Thyroid gland (tissue), 4 donors: Measurements from ENCODE around the gene TOB2. TPM values are rescaled to one million over a fixed set of nuclear protein-coding genes. Genes with fewer than 3 reads are reported as not detected.
"Not testable (repeated sequence)": the region's sequence is repeated elsewhere in the genome, so short reads cannot be mapped to it uniquely, and the experiment has no call there.

Experiments used
- DNase-seq, 2 donors: peaks; one replicate each; pipeline ENCODE4 v3.0.0-alpha.2; 2019
- H3K27ac ChIP-seq, 3 donors: fragments of 200-600 bp; sonication (generic); 1 replicate in 2 of 3; 2 replicates in 1 of 3; pipeline ENCODE4 v1.5.1; 2016 to 2019; ENCODE audit warnings: mild to moderate bottlenecking in 1 of 3, moderate library complexity in 1 of 3
- H3K27me3 ChIP-seq: fragments of 200-600 bp; sonication (generic); one replicate; pipeline ENCODE4 v1.5.1; 2019
- H3K36me3 ChIP-seq, 2 donors: fragments of 200-600 bp; sonication (generic); one replicate each; pipeline ENCODE4 v1.5.1; 2016 to 2019
- H3K4me1 ChIP-seq, 2 donors: fragments of 200-600 bp; sonication (generic); one replicate each; pipeline ENCODE4 v1.5.1; 2017 to 2019
- H3K4me3 ChIP-seq, 3 donors: fragments of 200-600 bp; sonication (generic); replicated peaks in 1 of 3; 1 replicate in 2 of 3; 2 replicates in 1 of 3; pipeline ENCODE4 v1.5.1; 2016; ENCODE audit warnings: mild to moderate bottlenecking in 1 of 3
- H3K9me3 ChIP-seq: fragments of 200-600 bp; sonication (generic); one replicate; pipeline ENCODE4 v1.5.1; 2017
- POLR2A ChIP-seq, 2 donors: fragments of 450-650 bp; IDR thresholded peaks; one replicate each; pipeline ENCODE4 v1.6.1; 2017; ENCODE audit warnings: antibody characterized with exemption in 2 of 2, mild to moderate bottlenecking in 2 of 2, moderate library complexity in 1 of 2
- WGBS, 2 donors: methylation state at CpG; one replicate each; pipeline ENCODE4 v1.1.5; 2017; 5-methylcytosine and 5-hydroxymethylcytosine counted together
- intact Hi-C: fragments of 100-400 bp; cut with DNase I; formaldehyde crosslinking; loops from one replicate; pipeline ENCODE4 v1.15.1; 2023
- total RNA-seq, 4 donors: library from RNA; depleted of rRNA; stranded (reverse); fragments of >200 nt; gene quantifications; one replicate each; pipeline ENCODE4 v1.2.3, GENCODE V29; 2016
- TF ChIP-seq, protein P1 (sequence below), 6 experiments: fragments of 200-600 bp in 3 of 6; fragments of 450-650 bp in 3 of 6; sonication (generic) in 3 of 6; IDR thresholded peaks; one replicate each; pipeline ENCODE4 v1.5.1; 2016 to 2019; ENCODE audit warnings: antibody characterized with exemption in 6 of 6, mild to moderate bottlenecking in 2 of 6, inconsistent platforms in 1 of 6, moderate library complexity in 1 of 6

Gene TOB2
- total RNA-seq, 4 donors from 2014 or later = 66.5 to 130 (median 115) TPM

DNA sequence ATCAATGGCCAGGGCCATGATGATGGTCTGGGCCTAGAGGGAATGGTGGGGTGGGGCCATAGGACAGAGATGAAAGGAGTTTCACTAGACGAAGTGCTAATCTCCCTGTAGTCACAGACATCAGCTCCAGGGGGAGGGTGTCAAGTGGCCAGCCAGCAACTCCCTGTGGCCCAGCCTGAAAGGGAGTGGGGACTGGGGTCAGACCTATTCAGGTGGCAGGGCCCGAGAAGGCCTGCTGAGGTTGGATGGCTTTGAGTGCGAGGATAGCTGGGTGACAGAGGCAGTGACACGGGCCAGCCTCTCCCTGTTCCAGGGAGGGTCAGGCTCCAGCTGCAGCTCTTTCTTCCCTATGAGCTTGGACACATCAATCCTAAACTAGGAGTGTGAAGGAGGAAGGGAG is 11.0 kb downstream of the TOB2 start:
- no peak for DNase-seq
- peak overlapping the region in 2 of 3 donors; percentile 24 to 29 for H3K27ac ChIP-seq
- intact Hi-C loops = no loop called here
- H3K9me3 ChIP-seq = no peaks in the 10 kb centered on the region
- no peak overlapping the region for H3K4me3 ChIP-seq
- WGBS, 2 donors = 83 to 87% methylated on average over 4 of the region's 4 CpGs
- H3K4me1 ChIP-seq = peaks cover 26 to 42% of the 10 kb centered on the region in 2 donors
- H3K27me3 ChIP-seq = no peaks in the 10 kb centered on the region
- peaks cover 30 to 34% of the 10 kb centered on the region in 2 donors for H3K36me3 ChIP-seq
- TF ChIP-seq, protein P1, sequence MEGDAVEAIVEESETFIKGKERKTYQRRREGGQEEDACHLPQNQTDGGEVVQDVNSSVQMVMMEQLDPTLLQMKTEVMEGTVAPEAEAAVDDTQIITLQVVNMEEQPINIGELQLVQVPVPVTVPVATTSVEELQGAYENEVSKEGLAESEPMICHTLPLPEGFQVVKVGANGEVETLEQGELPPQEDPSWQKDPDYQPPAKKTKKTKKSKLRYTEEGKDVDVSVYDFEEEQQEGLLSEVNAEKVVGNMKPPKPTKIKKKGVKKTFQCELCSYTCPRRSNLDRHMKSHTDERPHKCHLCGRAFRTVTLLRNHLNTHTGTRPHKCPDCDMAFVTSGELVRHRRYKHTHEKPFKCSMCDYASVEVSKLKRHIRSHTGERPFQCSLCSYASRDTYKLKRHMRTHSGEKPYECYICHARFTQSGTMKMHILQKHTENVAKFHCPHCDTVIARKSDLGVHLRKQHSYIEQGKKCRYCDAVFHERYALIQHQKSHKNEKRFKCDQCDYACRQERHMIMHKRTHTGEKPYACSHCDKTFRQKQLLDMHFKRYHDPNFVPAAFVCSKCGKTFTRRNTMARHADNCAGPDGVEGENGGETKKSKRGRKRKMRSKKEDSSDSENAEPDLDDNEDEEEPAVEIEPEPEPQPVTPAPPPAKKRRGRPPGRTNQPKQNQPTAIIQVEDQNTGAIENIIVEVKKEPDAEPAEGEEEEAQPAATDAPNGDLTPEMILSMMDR (IDR thresholded peaks at IDR 0.05) = no peak
- no peak for TF ChIP-seq POLR2A (IDR thresholded peaks at IDR 0.05)

DNA sequence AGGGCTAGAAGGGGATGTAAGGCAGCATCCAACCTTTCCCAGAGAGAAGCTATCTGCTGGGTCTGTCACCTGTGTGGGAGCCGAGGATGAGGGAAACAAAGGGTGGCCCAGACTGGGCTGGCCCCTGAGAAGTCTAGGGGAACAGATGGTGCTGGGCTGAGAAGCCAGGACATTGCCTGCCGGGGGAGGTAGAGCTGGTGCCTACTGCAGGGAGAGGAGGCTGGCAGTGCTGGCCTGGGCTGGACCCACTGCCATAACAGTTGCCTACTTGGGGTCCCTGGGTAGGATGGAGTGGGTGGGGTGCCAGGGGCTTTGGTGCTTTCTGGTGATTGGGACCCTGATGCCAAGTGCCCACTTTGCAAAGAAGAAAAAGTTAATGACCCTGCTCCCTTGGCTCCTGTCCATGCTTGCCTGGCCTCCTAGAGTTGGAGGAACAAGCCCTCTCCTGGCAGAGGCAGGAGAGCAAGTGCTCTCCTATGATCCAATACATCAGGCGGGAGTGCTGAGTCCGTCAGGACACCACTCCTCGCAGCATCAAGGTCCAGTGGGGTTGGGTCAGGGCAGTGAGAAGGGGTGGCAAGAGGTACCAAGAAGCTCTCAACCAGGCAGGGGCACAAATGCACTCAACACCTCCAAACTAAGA is 12.1 kb downstream of the TOB2 start:
- peak overlapping the region; percentile 6 to 30 (median 29) for H3K27ac ChIP-seq

DNA sequence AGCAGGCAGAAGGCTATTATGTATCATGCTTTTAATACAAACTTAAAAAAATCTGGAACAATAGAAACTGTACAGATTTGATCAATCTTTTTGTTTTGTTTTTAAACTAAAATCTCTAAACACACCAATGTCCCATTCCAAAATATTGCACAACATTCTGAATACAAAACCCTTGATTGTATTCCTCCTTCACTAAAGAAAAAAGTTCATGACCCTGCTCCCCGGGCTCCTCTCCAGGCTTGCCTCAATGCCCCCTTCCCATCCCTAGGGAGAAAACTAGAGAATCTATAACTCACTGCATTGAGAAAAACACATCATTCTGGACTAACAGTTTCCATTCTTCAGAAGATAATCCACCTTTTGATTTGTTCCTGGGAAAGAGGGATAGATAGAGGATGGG is 13.1 kb downstream of the TOB2 start:
- Histone ChIP-seq H3K27ac (peak overlapping the region in 2 of 3 donors; percentile 10 to 50), H3K4me1 (peaks cover 12 to 21% of the 10 kb centered on the region in 2 donors), H3K36me3 (peaks cover 30 to 34% of the 10 kb centered on the region in 2 donors)
- H3K9me3 ChIP-seq, H3K27me3 ChIP-seq, intact Hi-C loops, H3K4me3 ChIP-seq, DNase-seq: not testable (repeated sequence)
- 81 to 83% methylated on average over 1 of the region's 1 CpG for WGBS, 2 donors

More for the DNA sequence above, 12.1 kb downstream of the TOB2 start:
- H3K4me3 ChIP-seq, H3K27me3 ChIP-seq, H3K9me3 ChIP-seq, DNase-seq, intact Hi-C loops: not testable (repeated sequence)
- 74 to 84% methylated on average over 5 of the region's 5 CpGs for whole genome bisulfite sequencing, 2 donors
- Histone ChIP-seq H3K36me3 (peaks cover 30 to 34% of the 10 kb centered on the region in 2 donors), H3K4me1 (peaks cover 22 to 31% of the 10 kb centered on the region in 2 donors)

DNA sequence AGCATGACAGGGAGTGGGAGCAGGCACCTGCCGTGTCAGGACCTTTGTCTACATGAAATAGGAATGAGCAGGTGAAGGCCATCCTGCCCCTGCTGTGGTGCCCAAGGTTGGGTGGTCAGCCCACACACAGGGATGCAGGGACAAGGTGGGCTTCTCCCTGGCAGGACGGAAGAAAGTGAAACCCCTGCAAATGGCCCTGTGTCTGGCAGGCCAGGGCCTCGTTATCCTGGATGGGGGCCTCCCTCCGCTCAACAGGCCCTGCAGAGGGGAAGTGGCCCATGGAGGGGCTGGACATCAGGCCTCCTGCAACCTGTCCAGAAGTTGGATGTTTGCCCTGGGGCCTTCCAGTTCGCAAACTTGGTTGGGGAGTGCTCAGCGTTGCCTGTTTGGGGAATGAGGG is 14.9 kb downstream of the TOB2 start:
- no peak for DNase-seq
- intact Hi-C loops = no loop called here
- no peak for TF ChIP-seq POLR2A (IDR thresholded peaks at IDR 0.05)
- TF ChIP-seq, protein P1 (IDR thresholded peaks at IDR 0.05) = no peak
- H3K36me3 ChIP-seq = peaks cover 21 to 25% of the 10 kb centered on the region in 2 donors
- peak overlapping the region in 1 of 3 donors; percentile 8 for H3K27ac ChIP-seq
- H3K4me1 ChIP-seq = peaks cover 12 to 21% of the 10 kb centered on the region in 2 donors
- 87 to 89% methylated on average over 3 to 6 of the region's 6 CpGs for WGBS, 2 donors
- no peak overlapping the region for H3K4me3 ChIP-seq
- no peaks in the 10 kb centered on the region for H3K9me3 ChIP-seq
- no peaks in the 10 kb centered on the region for H3K27me3 ChIP-seq

DNA sequence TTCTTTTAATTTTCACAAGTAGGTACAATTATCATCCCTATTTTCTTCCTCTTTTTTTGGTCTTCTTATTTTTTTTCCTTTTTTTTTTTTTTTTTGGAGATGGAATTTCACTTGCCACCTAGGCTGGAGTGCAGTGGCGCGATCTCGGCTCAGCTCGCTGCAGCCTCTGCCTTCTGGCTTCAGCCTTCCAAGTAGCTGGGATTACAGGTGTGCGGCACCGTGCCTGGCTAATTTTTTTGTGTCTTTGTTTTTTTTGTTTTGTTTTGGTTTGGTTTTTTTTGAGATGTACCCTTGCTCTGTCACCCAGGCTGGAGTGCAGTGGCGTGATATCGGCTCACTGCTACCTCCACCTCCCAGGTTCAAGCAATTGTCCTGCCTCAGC is 16.7 kb downstream of the TOB2 start:
- peaks cover 4 to 8% of the 10 kb centered on the region in 2 donors for H3K36me3 ChIP-seq
- H3K27me3 ChIP-seq = no peaks in the 10 kb centered on the region
- peaks cover 7 to 20% of the 10 kb centered on the region in 2 donors for H3K4me1 ChIP-seq
- no peaks in the 10 kb centered on the region for H3K9me3 ChIP-seq
- WGBS, 2 donors = 95 to 96% methylated on average over 8 of the region's 8 CpGs
- H3K4me3 ChIP-seq = no peak overlapping the region
- TF ChIP-seq, protein P1 (IDR thresholded peaks at IDR 0.05) = no peak
- H3K27ac ChIP-seq = no peak overlapping the region
- DNase-seq = no peak
- intact Hi-C loops = no loop called here

DNA sequence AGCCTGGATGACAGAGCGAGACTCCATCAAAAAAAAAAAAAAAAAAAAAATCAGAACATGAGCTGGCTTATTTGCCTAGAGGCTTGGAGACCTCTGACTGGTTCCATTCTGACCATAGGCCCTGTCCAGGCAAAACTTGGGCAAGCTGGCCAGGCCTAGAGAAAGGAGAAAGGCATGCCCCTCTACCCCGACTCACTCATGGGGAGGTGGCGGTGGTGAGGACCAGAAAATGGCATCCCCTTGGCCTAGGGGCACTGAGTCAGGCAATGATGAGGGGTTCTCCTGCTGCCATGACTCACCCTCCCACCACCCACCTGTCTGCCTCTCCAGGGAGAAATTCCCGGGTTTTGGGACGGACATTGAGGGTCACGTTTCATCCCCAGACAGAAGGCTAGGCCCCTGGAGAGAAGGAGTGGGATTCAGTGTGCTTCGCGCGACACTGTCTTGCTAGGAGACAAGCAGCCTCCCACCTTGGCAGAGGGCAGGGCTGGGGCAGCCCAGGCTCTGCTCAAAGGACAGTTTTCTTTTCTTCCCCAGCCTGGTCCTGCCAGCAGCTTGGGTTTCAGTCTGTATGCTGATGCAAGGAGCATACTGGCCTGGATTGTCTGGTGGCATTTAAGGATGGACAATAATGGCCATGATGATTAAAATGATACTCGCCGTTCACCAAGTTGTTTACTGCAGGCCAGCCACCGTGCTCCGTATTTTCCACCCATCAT is 17.2 kb downstream of the TOB2 start:
- DNase-seq = no peak
- peaks cover 0 to 7% of the 10 kb centered on the region in 2 donors for H3K36me3 ChIP-seq
- no peak overlapping the region for H3K4me3 ChIP-seq
- no peaks in the 10 kb centered on the region for H3K27me3 ChIP-seq
- intact Hi-C loops = no loop called here
- no peak overlapping the region for H3K27ac ChIP-seq
- TF ChIP-seq POLR2A (IDR thresholded peaks at IDR 0.05) = no peak
- TF ChIP-seq, protein P1 (IDR thresholded peaks at IDR 0.05) = no peak
- H3K4me1 ChIP-seq = peaks cover 6 to 14% of the 10 kb centered on the region in 2 donors
- H3K9me3 ChIP-seq = no peaks in the 10 kb centered on the region
- 95 to 96% methylated on average over 13 of the region's 13 CpGs for WGBS, 2 donors
